ENCODE data around the gene TIMM44.

- TF ChIP-seq CTCF (IDR thresholded peaks at IDR 0.05) (no peak), POLR2A (IDR thresholded peaks at IDR 0.05) (no peak), POLR2AphosphoS5 (IDR thresholded peaks at IDR 0.05) (no peak)
Measured at GRCh38 chr19:7979559-7979958, 36.1 kb upstream of the TIMM44 start.
